Colonic mucosa (tissue), 4 donors: ENCODE results near the gene C1QTNF8. TPM values are rescaled to one million over a fixed set of nuclear protein-coding genes. Genes with fewer than 3 reads are reported as not detected.

Experiments used
- DNase-seq: peaks from one replicate; pipeline ENCODE4 v3.0.0-alpha.2; 2020
- H3K27ac ChIP-seq: fragments of 200-600 bp; one replicate; pipeline ENCODE4 v1.8.0; 2021
- H3K27me3 ChIP-seq: fragments of 200-600 bp; one replicate; pipeline ENCODE4 v1.8.0; 2021
- H3K36me3 ChIP-seq: fragments of 200-600 bp; one replicate; pipeline ENCODE4 v1.8.0; 2021
- H3K4me1 ChIP-seq: fragments of 200-600 bp; one replicate; pipeline ENCODE4 v1.8.0; 2021; ENCODE audit warnings: mild to moderate bottlenecking
- H3K4me3 ChIP-seq: fragments of 200-600 bp; one replicate; pipeline ENCODE4 v1.8.0; 2021
- H3K9ac ChIP-seq, 2 donors: one replicate each; pipeline ENCODE4 v1.7.0; 2013; ENCODE audit warnings: control low read depth in 2 of 2, low read depth in 2 of 2, low read length in 2 of 2
- H3K9me3 ChIP-seq: fragments of 200-600 bp; one replicate; pipeline ENCODE4 v1.8.0; 2021
- intact Hi-C: fragments of 100-400 bp; cut with DNase I; formaldehyde crosslinking; loops from one replicate; pipeline ENCODE4 v1.14.1; 2022
- total RNA-seq, 2 donors: library from RNA; stranded (reverse); fragmentation: NEBNext Ultra II Directional in 1 of 2; extraction: Animal tissue kit (Norgen Biotek cat#: 25700) in 1 of 2; gene quantifications; one replicate each; pipeline ENCODE4 v1.2.1, GENCODE V29; 2021
- TF ChIP-seq, protein P1 (sequence below): fragments of 200-600 bp; IDR thresholded peaks from one replicate; pipeline ENCODE4 v1.8.0; 2022; ENCODE audit warnings: antibody characterized with exemption, mild to moderate bottlenecking
- donor health status: healthy.
- donor health status: DM: no; HTN: no; CAD: no.
- donor health status: DM: no; HTN: no; CAD: no.

C1QTNF8 gene
- total RNA-seq, 2 donors from 2014 or later, result not detected

DNA sequence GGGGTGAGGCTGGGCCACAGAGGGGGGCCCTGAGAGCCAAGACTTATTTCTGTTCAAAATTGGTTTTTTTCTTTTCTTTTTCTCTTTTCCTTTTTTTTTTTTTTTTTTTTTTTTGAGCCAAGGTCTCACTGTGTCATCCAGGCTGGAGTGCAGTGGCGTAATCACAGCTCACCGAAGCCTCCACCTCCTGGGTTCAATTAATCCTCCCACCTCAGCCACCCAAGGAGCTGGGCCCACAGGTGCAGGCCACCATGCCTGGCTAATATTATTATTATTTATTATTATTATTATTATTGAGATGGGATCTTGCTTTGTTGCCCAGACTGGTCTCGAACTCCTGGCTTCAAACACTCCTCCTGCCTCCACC, 39.4 kb upstream of the C1QTNF8 start:
- peaks cover 7% of the 10 kb centered on the region for H3K27me3 ChIP-seq
- no peak overlapping the region for H3K9ac ChIP-seq
- DNase-seq, result no peak
- intact Hi-C loops, result no loop called here
- TF ChIP-seq, protein P1, sequence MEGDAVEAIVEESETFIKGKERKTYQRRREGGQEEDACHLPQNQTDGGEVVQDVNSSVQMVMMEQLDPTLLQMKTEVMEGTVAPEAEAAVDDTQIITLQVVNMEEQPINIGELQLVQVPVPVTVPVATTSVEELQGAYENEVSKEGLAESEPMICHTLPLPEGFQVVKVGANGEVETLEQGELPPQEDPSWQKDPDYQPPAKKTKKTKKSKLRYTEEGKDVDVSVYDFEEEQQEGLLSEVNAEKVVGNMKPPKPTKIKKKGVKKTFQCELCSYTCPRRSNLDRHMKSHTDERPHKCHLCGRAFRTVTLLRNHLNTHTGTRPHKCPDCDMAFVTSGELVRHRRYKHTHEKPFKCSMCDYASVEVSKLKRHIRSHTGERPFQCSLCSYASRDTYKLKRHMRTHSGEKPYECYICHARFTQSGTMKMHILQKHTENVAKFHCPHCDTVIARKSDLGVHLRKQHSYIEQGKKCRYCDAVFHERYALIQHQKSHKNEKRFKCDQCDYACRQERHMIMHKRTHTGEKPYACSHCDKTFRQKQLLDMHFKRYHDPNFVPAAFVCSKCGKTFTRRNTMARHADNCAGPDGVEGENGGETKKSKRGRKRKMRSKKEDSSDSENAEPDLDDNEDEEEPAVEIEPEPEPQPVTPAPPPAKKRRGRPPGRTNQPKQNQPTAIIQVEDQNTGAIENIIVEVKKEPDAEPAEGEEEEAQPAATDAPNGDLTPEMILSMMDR, result no peak
- no peaks in the 10 kb centered on the region for H3K9me3 ChIP-seq
- H3K4me3 ChIP-seq, result no peak overlapping the region
- H3K36me3 ChIP-seq, result no peaks in the 10 kb centered on the region
- H3K4me1 ChIP-seq, result no peaks in the 10 kb centered on the region
- no peak overlapping the region for H3K27ac ChIP-seq

DNA sequence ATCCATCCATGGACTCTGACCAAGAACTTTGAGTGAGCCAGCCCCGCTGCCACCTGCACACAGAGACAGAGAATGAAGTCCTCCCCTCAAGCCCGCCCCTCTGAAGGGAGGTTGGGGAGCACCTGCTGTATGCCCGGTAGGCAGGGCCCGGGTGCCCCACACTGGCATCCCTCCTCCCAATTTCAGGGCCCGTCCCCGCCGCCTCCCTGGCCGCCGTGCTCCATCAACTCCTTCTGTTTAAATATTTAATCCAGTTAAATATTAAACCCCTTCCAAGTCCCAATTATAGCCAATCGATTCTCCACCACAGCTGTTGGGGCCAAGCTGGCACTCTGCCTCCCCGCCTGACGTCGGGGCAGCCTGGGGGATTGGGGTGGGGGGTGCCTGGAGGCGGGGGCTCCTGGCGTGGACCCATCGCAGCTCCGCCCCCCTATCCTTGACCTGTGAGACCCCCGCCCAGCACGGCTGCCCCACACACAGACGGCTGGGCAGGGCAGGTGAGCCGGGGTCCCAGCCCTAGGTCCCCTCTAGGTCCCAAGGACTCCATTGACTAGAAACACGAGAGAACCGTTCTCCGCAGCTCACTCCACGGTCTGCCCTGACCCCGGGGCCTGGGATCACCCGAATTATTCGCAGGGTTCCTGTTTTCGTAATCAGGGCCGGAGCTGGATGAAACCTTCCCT, 38.9 kb upstream of the C1QTNF8 start:
- Histone ChIP-seq H3K36me3 (no peaks in the 10 kb centered on the region), H3K4me3 (no peak overlapping the region), H3K27me3 (peaks cover 7% of the 10 kb centered on the region), H3K9me3 (no peaks in the 10 kb centered on the region), H3K27ac (no peak overlapping the region), H3K4me1 (no peaks in the 10 kb centered on the region), H3K9ac (no peak overlapping the region)
- TF ChIP-seq, protein P1, result no peak
- intact Hi-C loops, result no loop called here
- no peak for DNase-seq

DNA sequence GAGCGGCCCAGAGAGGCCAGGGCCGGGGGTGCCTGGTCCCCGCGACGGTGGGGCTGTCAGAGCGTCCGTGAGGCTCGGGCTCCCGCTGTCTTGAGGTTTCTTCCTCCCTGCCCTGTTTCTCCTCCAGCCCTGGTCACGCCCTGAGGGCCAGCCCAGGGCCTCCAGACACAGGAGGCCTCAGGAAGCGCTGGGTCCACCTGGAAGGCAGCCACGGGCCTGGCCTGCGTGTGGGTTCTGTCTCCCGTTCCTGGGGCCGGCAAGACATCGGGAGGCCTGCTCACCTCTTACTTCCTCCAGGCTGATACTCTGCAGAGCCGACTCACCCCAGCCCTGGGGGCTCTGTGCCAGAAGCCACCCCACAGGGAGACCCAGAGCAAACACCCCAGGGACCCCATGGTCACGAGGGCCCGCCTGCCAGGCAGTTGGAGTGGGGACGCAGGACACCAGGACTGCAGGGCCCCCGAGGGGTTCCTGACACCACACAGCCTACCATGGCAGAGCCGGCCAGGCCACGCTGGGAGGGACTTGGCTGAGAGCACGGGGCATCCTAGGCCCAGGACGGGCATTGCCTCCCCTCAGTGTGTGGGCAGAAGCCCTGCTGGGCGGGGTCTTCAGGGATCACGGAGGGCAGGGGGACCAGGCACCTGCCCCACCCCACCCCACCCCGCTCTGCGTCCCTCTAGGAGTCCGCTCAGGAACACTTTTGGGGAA, 37.9 kb upstream of the C1QTNF8 start:
- Histone ChIP-seq H3K27ac (no peak overlapping the region), H3K27me3 (peaks cover 7% of the 10 kb centered on the region), H3K4me3 (no peak overlapping the region), H3K36me3 (no peaks in the 10 kb centered on the region), H3K9ac (no peak overlapping the region), H3K4me1 (no peaks in the 10 kb centered on the region), H3K9me3 (no peaks in the 10 kb centered on the region)
- TF ChIP-seq, protein P1, result no peak
- intact Hi-C loops, result no loop called here
- no peak for DNase-seq

DNA sequence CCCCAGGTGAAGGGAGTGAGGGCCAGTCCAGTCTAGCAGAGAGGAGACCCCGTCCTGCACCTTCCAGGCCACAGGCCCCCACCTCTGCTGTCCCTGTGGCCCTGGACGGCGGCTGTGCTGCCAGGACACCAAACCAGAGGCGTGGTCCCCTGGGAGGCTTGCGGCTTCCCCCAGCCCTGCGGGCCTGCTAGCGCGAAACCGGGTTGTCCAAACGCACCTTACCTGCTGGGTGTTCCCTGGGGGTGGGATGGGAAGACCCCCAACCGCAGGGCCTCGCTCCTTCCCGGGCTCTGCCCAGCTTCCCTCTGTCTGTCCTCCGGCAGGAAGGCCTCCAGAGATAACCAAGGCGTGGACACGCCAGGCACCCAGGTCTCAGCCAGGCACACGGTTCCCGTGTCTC, 37.2 kb upstream of the C1QTNF8 start:
- intact Hi-C loops, result no loop called here
- no peak for DNase-seq

DNA sequence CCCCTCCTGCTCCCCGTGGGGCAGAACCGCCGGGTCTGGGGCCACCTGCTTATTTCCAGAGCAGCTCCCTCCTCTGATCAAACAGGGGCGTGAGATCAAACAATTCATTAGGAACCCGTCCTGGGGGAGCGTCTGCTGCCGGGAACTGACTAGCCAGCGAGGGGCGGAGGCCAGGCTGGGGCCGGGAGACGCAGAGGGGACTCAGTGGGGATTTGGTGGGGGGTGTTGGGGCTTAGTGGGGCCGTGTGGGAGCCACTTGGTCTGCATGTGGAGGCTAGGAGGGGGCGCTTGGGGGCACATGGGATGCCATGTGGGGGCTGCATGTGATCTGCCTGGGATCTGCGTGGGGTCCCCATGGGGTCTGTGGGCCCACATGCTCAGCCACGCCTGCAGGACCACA, 36.4 kb upstream of the C1QTNF8 start:
- Histone ChIP-seq H3K27ac (no peak overlapping the region), H3K9me3 (no peaks in the 10 kb centered on the region), H3K27me3 (peaks cover 7% of the 10 kb centered on the region), H3K9ac (no peak overlapping the region), H3K4me1 (no peaks in the 10 kb centered on the region), H3K4me3 (no peak overlapping the region), H3K36me3 (no peaks in the 10 kb centered on the region)
- no peak for DNase-seq
- intact Hi-C loops, result no loop called here
- TF ChIP-seq, protein P1, result no peak

More for the DNA sequence above, 37.2 kb upstream of the C1QTNF8 start:
- H3K4me3 ChIP-seq, result no peak overlapping the region
- TF ChIP-seq, protein P1, result no peak
- H3K27me3 ChIP-seq, result peaks cover 7% of the 10 kb centered on the region
- no peaks in the 10 kb centered on the region for H3K9me3 ChIP-seq
- H3K4me1 ChIP-seq, result no peaks in the 10 kb centered on the region
- no peak overlapping the region for H3K27ac ChIP-seq
- H3K36me3 ChIP-seq, result no peaks in the 10 kb centered on the region
- H3K9ac ChIP-seq, result no peak overlapping the region
